Skeletal muscle tissue (tissue), 4 donors: Measurements from ENCODE around the gene SLF2. TPM values are rescaled to one million over a fixed set of nuclear protein-coding genes. Genes with fewer than 3 reads are reported as not detected.
A peak's percentile ranks its signal among the peaks of the same experiment; 100 is the strongest.
"Not testable (repeated sequence)": the region's sequence is repeated elsewhere in the genome, so short reads cannot be mapped to it uniquely, and the experiment has no call there.

Experiments
- H3K27ac ChIP-seq: one replicate; pipeline ENCODE4 v1.7.0; 2013; ENCODE audit warnings: mild to moderate bottlenecking, low read depth, low read length, inconsistent platforms
- H3K27me3 ChIP-seq, 3 donors: one replicate each; pipeline ENCODE4 v1.7.0; 2013; ENCODE audit warnings: low read length in 3 of 3; ENCODE audit not compliant: control insufficient read depth in 3 of 3, insufficient read depth in 3 of 3
- H3K36me3 ChIP-seq, 3 donors: one replicate each; pipeline ENCODE4 v1.7.0; 2013; ENCODE audit warnings: low read length in 3 of 3; ENCODE audit not compliant: control insufficient read depth in 3 of 3, insufficient read depth in 3 of 3
- H3K4me1 ChIP-seq, 3 donors: one replicate each; pipeline ENCODE4 v1.7.0; 2013; ENCODE audit warnings: low read length in 3 of 3, mild to moderate bottlenecking in 3 of 3; ENCODE audit not compliant: control insufficient read depth in 3 of 3, insufficient read depth in 3 of 3
- H3K4me3 ChIP-seq, 3 donors: one replicate each; pipeline ENCODE4 v1.7.0; 2013; ENCODE audit warnings: low read length in 3 of 3
- H3K9ac ChIP-seq, 3 donors: one replicate each; pipeline ENCODE4 v1.7.0; 2013; ENCODE audit warnings: low read length in 3 of 3, mild to moderate bottlenecking in 3 of 3, moderate library complexity in 2 of 3, low read depth in 1 of 3
- H3K9me3 ChIP-seq, 3 donors: one replicate each; pipeline ENCODE4 v1.7.0; 2013; ENCODE audit warnings: low read length in 3 of 3; ENCODE audit not compliant: control insufficient read depth in 3 of 3
- total RNA-seq: library from RNA; depleted of rRNA; stranded (reverse); fragments of >200 nt; gene quantifications from one replicate; pipeline ENCODE4 v1.2.3, GENCODE V29; 2014
- donor health status: Osteomylitis.

Gene SLF2
- total RNA-seq, 1 donor from 2014 or later: 98.6 TPM

DNA sequence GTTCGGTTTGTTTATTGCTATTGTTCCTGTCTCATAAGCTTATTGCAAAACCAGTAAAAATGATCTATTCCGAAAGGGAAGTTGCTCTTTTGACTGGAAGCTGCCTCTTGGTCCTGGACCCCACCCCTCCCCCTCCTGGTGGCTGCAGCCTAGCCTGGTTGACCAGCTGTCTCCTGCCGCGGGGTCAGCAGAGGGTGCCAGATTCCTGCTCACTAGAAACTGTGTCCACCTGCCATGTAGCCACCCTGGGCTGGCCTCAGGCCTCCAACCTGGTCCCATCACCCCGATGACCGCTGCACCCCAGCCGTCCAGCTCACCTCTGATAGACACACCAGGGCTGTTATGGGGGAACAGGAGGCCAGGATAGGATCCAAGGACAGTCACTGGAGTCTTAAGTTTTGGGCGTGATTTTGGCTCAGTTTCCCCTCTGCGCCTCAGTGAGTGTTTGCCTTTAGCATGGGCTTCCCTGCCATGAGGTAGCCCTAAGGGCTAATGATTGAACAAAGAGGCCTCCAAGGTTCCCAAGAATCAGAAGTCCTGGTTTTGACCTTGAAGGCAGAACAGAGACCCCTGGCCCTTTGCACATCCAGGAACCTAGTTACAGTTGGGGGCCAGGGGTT is 32.9 kb upstream of the SLF2 start:
- Histone ChIP-seq H3K27ac (no peak overlapping the region), H3K9ac (no peak overlapping the region), H3K4me3 (no peak overlapping the region), H3K9me3 (no peaks in the 10 kb centered on the region), H3K4me1 (peaks cover 0 to 8% (median 8%) of the 10 kb centered on the region in 3 donors), H3K27me3 (peaks cover 10 to 30% (median 26%) of the 10 kb centered on the region in 3 donors), H3K36me3 (no peaks in the 10 kb centered on the region)

DNA sequence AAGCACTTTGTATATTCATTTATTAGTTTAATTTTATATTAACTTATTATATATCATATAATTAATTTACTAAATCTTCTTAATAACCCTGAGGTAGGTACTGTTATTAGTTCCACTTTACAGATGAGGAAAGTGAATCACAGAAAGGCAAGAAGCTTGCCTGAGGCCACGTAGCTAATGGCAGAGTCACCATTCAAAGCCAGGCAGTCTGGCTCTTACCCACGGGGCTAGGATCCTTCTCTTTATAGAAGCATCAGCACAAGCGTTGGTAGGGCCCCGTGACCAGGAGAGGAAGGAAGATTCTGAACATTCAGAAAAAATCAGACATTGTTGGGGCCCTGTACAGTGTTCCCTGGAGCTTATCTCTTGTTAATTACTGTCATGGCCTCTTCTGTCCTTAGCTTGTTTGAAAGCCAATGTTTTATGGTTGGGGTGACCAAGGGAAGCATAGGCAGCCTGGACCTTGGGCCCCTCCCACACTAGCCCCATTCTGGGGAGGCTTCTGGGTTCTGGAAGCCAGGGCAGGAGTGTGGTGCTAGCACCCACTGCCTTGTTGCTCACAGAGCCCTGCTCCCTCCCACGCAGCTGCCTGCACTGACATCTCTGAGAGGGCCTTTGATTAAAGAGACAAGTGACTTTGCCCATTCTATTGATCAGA is 31.1 kb upstream of the SLF2 start:
- H3K36me3 ChIP-seq: no peaks in the 10 kb centered on the region
- H3K9ac ChIP-seq: no peak overlapping the region
- H3K4me3 ChIP-seq: no peak overlapping the region
- H3K9me3 ChIP-seq: no peaks in the 10 kb centered on the region
- H3K27me3 ChIP-seq: peaks cover 10 to 20% (median 18%) of the 10 kb centered on the region in 3 donors
- H3K27ac ChIP-seq: no peak overlapping the region
- peaks cover 0 to 8% (median 8%) of the 10 kb centered on the region in 3 donors for H3K4me1 ChIP-seq

DNA sequence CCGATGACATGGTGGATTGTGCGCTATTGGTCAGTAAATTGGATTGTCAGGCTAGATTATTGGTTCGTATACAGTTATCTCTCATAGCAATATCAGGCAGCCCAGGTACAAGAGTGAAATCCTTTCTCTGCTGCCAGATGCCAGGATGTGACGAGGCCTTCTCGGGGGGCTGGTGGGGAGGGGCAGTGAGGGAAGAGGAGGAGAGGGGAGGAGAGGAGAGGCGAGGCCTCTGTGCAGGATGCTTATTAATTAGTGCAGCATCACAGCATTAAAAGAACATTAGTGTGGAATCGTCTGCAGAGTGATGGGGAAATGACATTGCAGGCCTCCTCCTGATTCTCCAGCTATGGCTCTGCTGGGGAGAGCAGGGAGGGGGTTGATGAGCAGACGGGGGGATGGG is 30.5 kb upstream of the SLF2 start:
- Histone ChIP-seq H3K27me3 (peaks cover 10 to 18% (median 16%) of the 10 kb centered on the region in 3 donors), H3K4me1 (peaks cover 0 to 8% (median 8%) of the 10 kb centered on the region in 3 donors), H3K9ac (no peak overlapping the region), H3K36me3 (no peaks in the 10 kb centered on the region), H3K27ac (no peak overlapping the region), H3K4me3 (no peak overlapping the region), H3K9me3 (no peaks in the 10 kb centered on the region)

DNA sequence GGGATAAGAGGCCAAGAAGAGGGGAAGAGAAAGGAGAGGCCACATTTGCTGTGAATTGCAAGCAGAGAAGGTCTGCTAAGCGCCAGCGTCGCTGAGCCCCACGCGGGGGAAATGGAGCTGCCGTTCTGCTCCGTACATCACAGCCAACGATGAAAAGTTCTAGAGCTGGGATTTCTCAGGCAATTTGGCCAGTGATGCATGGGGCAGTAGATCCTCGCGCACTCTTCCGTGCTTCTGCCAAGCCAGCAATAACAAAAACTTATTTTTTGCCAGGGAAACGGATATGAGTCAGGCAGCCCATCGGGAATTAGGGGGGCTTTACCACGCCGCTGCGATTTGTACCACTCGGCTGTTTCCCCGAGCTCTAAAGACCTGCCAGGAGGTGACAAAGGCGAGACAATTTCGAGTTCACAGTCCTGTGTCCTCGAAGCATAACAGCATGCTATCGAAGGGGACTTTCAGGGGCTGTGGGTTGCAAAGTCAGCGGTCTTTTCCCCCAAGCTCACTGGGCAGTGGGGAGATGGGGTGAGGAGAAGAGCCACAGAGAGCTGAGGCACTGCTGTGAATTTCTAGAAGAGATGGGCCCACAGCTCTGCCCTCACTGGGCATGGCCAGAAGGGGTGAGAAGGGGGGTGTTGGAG is 30.0 kb upstream of the SLF2 start:
- Histone ChIP-seq H3K27ac (no peak overlapping the region), H3K27me3 (peaks cover 7 to 17% (median 14%) of the 10 kb centered on the region in 3 donors), H3K36me3 (no peaks in the 10 kb centered on the region), H3K9me3 (no peaks in the 10 kb centered on the region), H3K9ac (peak overlapping the region in 1 of 3 donors; percentile 33), H3K4me1 (peaks cover 0 to 8% (median 8%) of the 10 kb centered on the region in 3 donors), H3K4me3 (no peak overlapping the region)

DNA sequence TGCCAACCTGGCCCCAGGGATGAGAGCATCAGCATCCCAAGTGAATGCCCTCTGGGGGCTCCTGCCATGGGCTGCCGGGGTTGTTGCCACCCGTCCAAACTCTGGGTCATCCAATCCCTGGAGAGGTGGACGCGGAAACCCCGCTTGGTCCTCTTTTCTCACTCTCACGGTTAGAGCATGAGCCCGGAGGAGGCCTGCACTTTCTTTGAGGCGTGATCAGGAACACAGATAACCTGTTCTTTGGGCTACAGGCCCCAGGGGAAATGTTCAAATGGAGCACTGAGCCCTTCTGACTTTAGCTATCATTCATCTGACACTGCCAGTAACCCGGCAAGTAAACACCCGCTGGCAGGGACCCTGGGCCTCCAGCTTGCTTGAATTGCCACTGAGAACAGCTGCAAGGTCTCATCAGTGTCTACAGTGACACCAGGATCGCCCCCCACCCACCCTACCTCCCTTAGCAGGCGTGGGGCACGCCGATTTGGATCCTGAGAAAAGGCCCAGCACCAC is 29.4 kb upstream of the SLF2 start:
- Histone ChIP-seq H3K36me3 (no peaks in the 10 kb centered on the region), H3K27ac (no peak overlapping the region), H3K27me3 (peaks cover 6 to 13% (median 12%) of the 10 kb centered on the region in 3 donors), H3K4me3 (no peak overlapping the region), H3K9ac (peak overlapping the region in 1 of 3 donors; percentile 33), H3K9me3 (no peaks in the 10 kb centered on the region), H3K4me1 (peaks cover 0 to 8% (median 8%) of the 10 kb centered on the region in 3 donors)

DNA sequence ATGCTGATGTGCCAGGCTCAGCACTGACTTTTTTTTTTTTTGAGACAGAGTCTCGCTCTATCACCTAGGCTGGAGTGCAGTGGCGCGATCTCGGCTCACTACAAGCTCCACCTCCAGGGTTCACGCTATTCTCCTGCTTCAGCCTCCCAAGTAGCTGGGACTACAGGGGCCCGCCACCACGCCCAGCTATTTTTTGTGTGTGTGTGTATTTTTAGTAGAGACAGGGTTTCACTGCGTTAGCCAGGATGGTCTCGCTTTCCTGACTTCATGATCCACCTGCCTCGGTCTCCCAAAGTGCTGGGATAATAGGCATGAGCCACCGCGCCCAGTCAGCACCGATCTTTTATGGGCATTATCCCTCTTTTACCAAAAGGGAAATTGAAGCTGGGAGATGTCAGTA is 27.2 kb upstream of the SLF2 start:
- peaks cover 3 to 22% (median 14%) of the 10 kb centered on the region in 3 donors for H3K27me3 ChIP-seq
- H3K36me3 ChIP-seq, H3K9ac ChIP-seq, H3K9me3 ChIP-seq, H3K4me3 ChIP-seq, H3K27ac ChIP-seq, H3K4me1 ChIP-seq: not testable (repeated sequence)

DNA sequence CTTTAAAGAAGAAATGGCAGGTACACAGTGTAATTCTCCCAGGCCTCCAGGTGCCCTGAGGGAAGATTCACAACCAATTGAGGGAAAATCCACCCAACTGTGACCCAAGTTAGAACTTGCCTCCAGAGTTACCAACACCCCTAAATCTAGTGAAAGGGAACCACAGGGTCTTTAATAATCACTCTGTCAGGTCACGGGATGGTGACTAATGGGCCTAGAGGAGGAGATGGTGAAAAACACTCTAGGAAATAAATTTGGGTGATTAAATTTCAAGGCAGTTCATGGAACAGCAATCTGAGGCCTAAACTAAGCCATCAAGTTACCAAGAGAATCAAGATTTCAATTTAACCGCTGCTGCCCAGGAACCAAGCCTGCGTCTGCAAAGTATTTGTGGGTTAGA is 26.7 kb upstream of the SLF2 start:
- H3K9ac ChIP-seq: no peak overlapping the region
- no peaks in the 10 kb centered on the region for H3K36me3 ChIP-seq
- H3K27ac ChIP-seq: no peak overlapping the region
- no peak overlapping the region for H3K4me3 ChIP-seq
- H3K4me1 ChIP-seq: peaks cover 0 to 8% (median 8%) of the 10 kb centered on the region in 3 donors
- H3K27me3 ChIP-seq: peaks cover 7 to 27% (median 14%) of the 10 kb centered on the region in 3 donors
- H3K9me3 ChIP-seq: no peaks in the 10 kb centered on the region

DNA sequence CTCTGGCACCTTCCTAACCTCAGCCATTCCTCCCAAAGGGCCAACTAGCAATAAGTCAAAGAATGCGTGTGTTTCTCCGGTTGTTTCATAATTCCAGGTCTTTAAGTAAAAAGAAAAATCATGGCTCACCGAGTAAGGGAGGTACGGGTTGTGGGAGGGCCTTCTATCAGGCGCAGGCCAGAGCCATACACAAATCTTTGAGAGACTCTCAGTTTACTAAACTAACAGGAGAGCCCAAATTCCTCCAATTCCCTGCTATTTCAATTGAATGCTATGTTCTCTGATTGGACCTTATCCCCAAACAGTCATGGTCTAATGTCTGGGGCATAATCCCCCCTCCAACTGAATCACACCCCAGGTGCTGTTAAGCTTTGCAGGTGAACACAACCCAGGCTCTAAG is 26.2 kb upstream of the SLF2 start:
- Histone ChIP-seq H3K27ac (no peak overlapping the region), H3K4me3 (no peak overlapping the region), H3K9me3 (no peaks in the 10 kb centered on the region), H3K27me3 (peaks cover 12 to 29% (median 14%) of the 10 kb centered on the region in 3 donors), H3K4me1 (peaks cover 0 to 8% (median 8%) of the 10 kb centered on the region in 3 donors), H3K9ac (no peak overlapping the region), H3K36me3 (no peaks in the 10 kb centered on the region)

DNA sequence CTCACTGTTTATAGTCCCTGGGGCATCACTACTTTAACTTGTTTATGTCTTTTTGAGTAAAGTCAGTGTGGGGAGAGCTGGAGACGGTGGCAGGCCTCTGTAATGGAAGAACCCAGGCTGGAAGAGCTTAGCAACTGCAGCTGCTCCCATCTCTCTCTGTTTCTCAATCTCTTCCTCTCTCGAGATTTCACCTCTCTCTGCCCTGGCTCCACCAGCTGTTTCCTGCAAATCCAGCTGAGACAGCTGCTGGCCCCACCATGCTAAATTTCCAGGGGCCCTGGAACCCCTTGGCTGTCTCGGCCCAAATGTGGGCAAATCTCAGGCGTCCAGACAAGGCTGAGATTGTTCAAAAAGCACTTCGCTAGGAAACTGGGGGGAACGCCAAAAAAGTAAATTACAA is 25.8 kb upstream of the SLF2 start:
- no peaks in the 10 kb centered on the region for H3K36me3 ChIP-seq
- H3K4me3 ChIP-seq: no peak overlapping the region
- H3K9ac ChIP-seq: no peak overlapping the region
- H3K9me3 ChIP-seq: no peaks in the 10 kb centered on the region
- no peak overlapping the region for H3K27ac ChIP-seq
- peaks cover 12 to 28% (median 14%) of the 10 kb centered on the region in 3 donors for H3K27me3 ChIP-seq
- H3K4me1 ChIP-seq: peaks cover 0 to 8% (median 8%) of the 10 kb centered on the region in 3 donors
